Astrocyte (in vitro differentiated cells and primary cell): ENCODE results near the gene TNXB.
"Not testable (repeated sequence)": the region's sequence is repeated elsewhere in the genome, so short reads cannot be mapped to it uniquely, and the experiment has no call there.

Experiments
- EZH2 ChIP-seq: IDR thresholded peaks from 2 replicates; pipeline ENCODE4 v1.6.1; 2012; ENCODE audit warnings: mild to moderate bottlenecking, low read length, inconsistent platforms; ENCODE audit not compliant: insufficient read depth
- TF ChIP-seq, protein P1 (sequence below): IDR thresholded peaks from 2 replicates; pipeline ENCODE4 v1.5.1; 2011; ENCODE audit warnings: low read depth, mild to moderate bottlenecking, inconsistent platforms, low read length, moderate library complexity; ENCODE audit not compliant: insufficient read depth

DNA sequence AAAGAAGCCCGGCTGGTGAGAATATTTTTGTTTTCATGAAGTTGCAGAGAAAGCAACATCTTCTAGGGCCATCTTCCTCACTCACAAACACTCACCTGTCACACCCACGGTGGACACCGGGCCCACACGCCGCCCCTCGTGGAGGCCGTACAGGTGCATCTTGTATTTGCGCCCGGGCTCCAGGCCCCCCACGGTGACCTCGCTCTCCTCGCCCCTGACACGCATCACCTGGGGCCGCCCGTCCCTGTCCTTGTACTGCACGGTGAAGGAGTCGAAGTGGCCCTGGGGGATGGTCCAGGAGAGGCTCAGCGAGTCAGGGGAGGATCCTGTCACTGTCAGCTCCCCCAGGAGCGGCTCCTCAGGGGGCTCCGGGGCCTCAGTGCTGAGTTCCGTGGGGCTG lies 53.4 kb downstream of the TNXB start:
- TF ChIP-seq, protein P1, sequence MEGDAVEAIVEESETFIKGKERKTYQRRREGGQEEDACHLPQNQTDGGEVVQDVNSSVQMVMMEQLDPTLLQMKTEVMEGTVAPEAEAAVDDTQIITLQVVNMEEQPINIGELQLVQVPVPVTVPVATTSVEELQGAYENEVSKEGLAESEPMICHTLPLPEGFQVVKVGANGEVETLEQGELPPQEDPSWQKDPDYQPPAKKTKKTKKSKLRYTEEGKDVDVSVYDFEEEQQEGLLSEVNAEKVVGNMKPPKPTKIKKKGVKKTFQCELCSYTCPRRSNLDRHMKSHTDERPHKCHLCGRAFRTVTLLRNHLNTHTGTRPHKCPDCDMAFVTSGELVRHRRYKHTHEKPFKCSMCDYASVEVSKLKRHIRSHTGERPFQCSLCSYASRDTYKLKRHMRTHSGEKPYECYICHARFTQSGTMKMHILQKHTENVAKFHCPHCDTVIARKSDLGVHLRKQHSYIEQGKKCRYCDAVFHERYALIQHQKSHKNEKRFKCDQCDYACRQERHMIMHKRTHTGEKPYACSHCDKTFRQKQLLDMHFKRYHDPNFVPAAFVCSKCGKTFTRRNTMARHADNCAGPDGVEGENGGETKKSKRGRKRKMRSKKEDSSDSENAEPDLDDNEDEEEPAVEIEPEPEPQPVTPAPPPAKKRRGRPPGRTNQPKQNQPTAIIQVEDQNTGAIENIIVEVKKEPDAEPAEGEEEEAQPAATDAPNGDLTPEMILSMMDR, result not testable (repeated sequence)
- TF ChIP-seq EZH2, result not testable (repeated sequence)
